HepG2 (cell line): ENCODE results near the gene RBM6. TPM values are rescaled to one million over a fixed set of nuclear protein-coding genes. Genes with fewer than 3 reads are reported as not detected.

Experiments
- GFI1 ChIP-seq: sonication (generic); formaldehyde crosslinking; IDR thresholded peaks from 2 replicates; pipeline ENCODE4 v1.5.0; 2020; ENCODE audit warnings: missing genetic modification reagents, mild to moderate bottlenecking, borderline replicate concordance
- KDM3A ChIP-seq: IDR thresholded peaks from 2 replicates; pipeline ENCODE4 v1.6.1; 2018; ENCODE audit warnings: low read depth, missing compliant biosample characterization
- NFATC3 ChIP-seq: sonication (generic); formaldehyde crosslinking; IDR thresholded peaks from 2 replicates; pipeline ENCODE4 v1.5.1; 2020; ENCODE audit warnings: mild to moderate bottlenecking, missing genetic modification reagents
- NFYC ChIP-seq: IDR thresholded peaks from 2 replicates; pipeline ENCODE4 v1.6.1; 2016; ENCODE audit warnings: missing genetic modification reagents, missing compliant biosample characterization
- POGZ ChIP-seq: sonication (generic); formaldehyde crosslinking; IDR thresholded peaks from 2 replicates; pipeline ENCODE4 v1.4.0; 2020; ENCODE audit warnings: mild to moderate bottlenecking, missing genetic modification reagents
- SNAI1 ChIP-seq: sonication (generic); formaldehyde crosslinking; IDR thresholded peaks from 2 replicates; pipeline ENCODE4 v1.5.0; 2020; ENCODE audit warnings: mild to moderate bottlenecking, missing genetic modification reagents, borderline replicate concordance
- THAP11 ChIP-seq: IDR thresholded peaks from 2 replicates; pipeline ENCODE4 v1.6.1; 2016; ENCODE audit warnings: missing biosample characterization, missing genetic modification reagents
- ZBTB38 ChIP-seq: sonication (generic); formaldehyde crosslinking; IDR thresholded peaks from 2 replicates; pipeline ENCODE4 v1.5.1; 2020; ENCODE audit warnings: mild to moderate bottlenecking, missing genetic modification reagents
- ZFP91 ChIP-seq: sonication (generic); formaldehyde crosslinking; IDR thresholded peaks from 2 replicates; pipeline ENCODE4 v1.9.0; 2022; ENCODE audit warnings: missing genetic modification reagents, mild to moderate bottlenecking, borderline replicate concordance
- ZFYVE20 ChIP-seq: sonication (generic); formaldehyde crosslinking; IDR thresholded peaks from 2 replicates; pipeline ENCODE4 v1.8.0; 2023; ENCODE audit warnings: low read depth, mild to moderate bottlenecking, moderate library complexity, missing genetic modification reagents, borderline replicate concordance
- ZNF331 ChIP-seq: sonication (generic); formaldehyde crosslinking; IDR thresholded peaks from 2 replicates; pipeline ENCODE4 v1.4.0; 2020; ENCODE audit warnings: missing genetic modification reagents
- ZNF414 ChIP-seq: sonication (generic); formaldehyde crosslinking; IDR thresholded peaks from 2 replicates; pipeline ENCODE4 v1.5.0; 2020; ENCODE audit warnings: missing genetic modification reagents
- ZNF430 ChIP-seq: sonication (generic); formaldehyde crosslinking; IDR thresholded peaks from 2 replicates; pipeline ENCODE4 v1.9.0; 2021; ENCODE audit warnings: mild to moderate bottlenecking, missing genetic modification reagents
- ZNF501 ChIP-seq: sonication (generic); formaldehyde crosslinking; IDR thresholded peaks from 2 replicates; pipeline ENCODE4 v1.5.1; 2020; ENCODE audit warnings: mild to moderate bottlenecking, moderate library complexity, missing genetic modification reagents
- ZNF510 ChIP-seq: sonication (generic); formaldehyde crosslinking; IDR thresholded peaks from 2 replicates; pipeline ENCODE4 v1.4.0; 2020; ENCODE audit warnings: low read depth, mild to moderate bottlenecking, missing genetic modification reagents
- ZNF580 ChIP-seq: IDR thresholded peaks from 2 replicates; pipeline ENCODE4 v1.6.1; 2016; ENCODE audit warnings: low read depth, borderline replicate concordance
- ZNF687 ChIP-seq: sonication (generic); formaldehyde crosslinking; IDR thresholded peaks from 2 replicates; pipeline ENCODE4 v1.5.1; 2020; ENCODE audit warnings: mild to moderate bottlenecking, missing genetic modification reagents, moderate library complexity
- ZNF747 ChIP-seq: sonication (generic); formaldehyde crosslinking; IDR thresholded peaks from 2 replicates; pipeline ENCODE4 v1.8.1; 2023; ENCODE audit warnings: missing genetic modification reagents, mild to moderate bottlenecking, borderline replicate concordance
- ZNF839 ChIP-seq: sonication (generic); formaldehyde crosslinking; IDR thresholded peaks from 2 replicates; pipeline ENCODE4 v1.4.0; 2020; ENCODE audit warnings: missing genetic modification reagents, mild to moderate bottlenecking, borderline replicate concordance
- ZSCAN25 ChIP-seq: sonication (generic); formaldehyde crosslinking; IDR thresholded peaks from 2 replicates; pipeline ENCODE4 v1.8.0; 2022; ENCODE audit warnings: mild to moderate bottlenecking, missing genetic modification reagents
- polyA plus RNA-seq, 8 experiments: library from polyadenylated mRNA; depleted of rRNA in 3 of 8; stranded (reverse) in 7 of 8; unstranded in 1 of 8; fragments of >200 nt; fragmentation: Illumina TruSeq in 4 of 8; extraction: Trizol in 4 of 8; gene quantifications; 2 replicates each; pipeline versions ENCODE4 v1.2.1 to v1.2.3, GENCODE V29; 2011 to 2016; ENCODE audit warnings: low read depth in 4 of 8, missing spikeins in 1 of 8, mixed read lengths in 1 of 8; ENCODE audit not compliant: insufficient read depth in 1 of 8
- total RNA-seq, 5 experiments: library from RNA; depleted of rRNA; stranded (reverse); fragments of >200 nt; fragmentation: Illumina TruSeq; extraction: Trizol; gene quantifications; 2 replicates each; pipeline ENCODE4 v1.2.3, GENCODE V29; 2016; ENCODE audit warnings: low read depth in 1 of 5

RBM6 gene
- total and polyA plus RNA-seq, 2 of the 13 experiments (the other 11 are each of a cell fraction or from before 2014, with no cell fraction given): 72.7 to 86.1 TPM

- TF ChIP-seq ZNF687 (CRISPR knock-in tag) (peak; percentile 78), ZSCAN25 (no peak), ZNF510 (0 out of 2 replicates have a peak, but pooled peaks have one; percentile 12), ZNF414 (CRISPR knock-in tag) (peak; percentile 85; the same call in 1 of the 2 replicates), ZNF501 (CRISPR knock-in tag) (peak; percentile 72; the same call in 1 of the 2 replicates), ZFYVE20 (CRISPR knock-in tag) (no peak), POGZ (no peak), NFYC (peak; percentile 87), THAP11 (peak; percentile 97), ZBTB38 (CRISPR knock-in tag) (peak; percentile 54), ZNF580 (CRISPR knock-in tag) (peak; percentile 39; the same call in 1 of the 2 replicates), ZFP91 (CRISPR knock-in tag) (peak; percentile 59; the same call in 1 of the 2 replicates), KDM3A (CRISPR knock-in tag) (0 out of 2 replicates have a peak, but pooled peaks have one; percentile 12), ZNF331 (CRISPR knock-in tag) (peak; percentile 10; the same call in 1 of the 2 replicates), ZNF839 (CRISPR knock-in tag) (0 out of 2 replicates have a peak, but pooled peaks have one; percentile 55), SNAI1 (no peak), GFI1 (CRISPR knock-in tag) (no peak), ZNF430 (CRISPR knock-in tag) (peak; percentile 48), ZNF747 (CRISPR knock-in tag) (0 out of 2 replicates have a peak, but pooled peaks have one; percentile 21), NFATC3 (CRISPR knock-in tag) (no peak)
Measured at GRCh38 chr3:50088725-50089608, 149.0 kb downstream of the RBM6 start, which contains the start of gene RBM5 (continued).
